Stomach (tissue), 9 donors: ENCODE data around the gene PPP1R1B. TPM values are rescaled to one million over a fixed set of nuclear protein-coding genes. Genes with fewer than 3 reads are reported as not detected.

Experiments used
- DNase-seq, 2 donors: peaks; one replicate each; pipeline versions ENCODE4 v3.0.0 to v3.0.0-alpha.2; 2013 to 2019
- H3K27ac ChIP-seq, 5 donors: fragments of 200-600 bp in 4 of 5; sonication (generic) in 4 of 5; one replicate each; pipeline ENCODE4 v1.5.1; 2013 to 2019; ENCODE audit warnings: mild to moderate bottlenecking in 1 of 5, moderate library complexity in 1 of 5
- H3K27me3 ChIP-seq, 3 donors: fragments of 200-600 bp; sonication (generic); one replicate each; pipeline ENCODE4 v1.5.1; 2017 to 2019; ENCODE audit warnings: mixed run types in 1 of 3
- H3K36me3 ChIP-seq, 4 donors: fragments of 200-600 bp; sonication (generic); 1 replicate in 3 of 4; 2 replicates in 1 of 4; pipeline ENCODE4 v1.5.1; 2016 to 2019
- H3K4me1 ChIP-seq, 4 donors: fragments of 200-600 bp; sonication (generic); one replicate each; pipeline ENCODE4 v1.5.1; 2016 to 2019
- H3K4me3 ChIP-seq, 4 donors: fragments of 200-600 bp; sonication (generic) in 3 of 4; one replicate each; pipeline ENCODE4 v1.5.1; 2016 to 2019; ENCODE audit warnings: mild to moderate bottlenecking in 1 of 4
- H3K9me3 ChIP-seq, 4 donors: fragments of 200-600 bp; sonication (generic); one replicate each; pipeline ENCODE4 v1.5.1; 2016 to 2019
- EP300 ChIP-seq: sonication (generic); formaldehyde crosslinking; IDR thresholded peaks from one replicate; pipeline ENCODE4 v1.6.1; 2017; ENCODE audit warnings: antibody characterized with exemption
- POLR2A ChIP-seq, 4 donors: fragments of 450-650 bp; IDR thresholded peaks; one replicate each; pipeline ENCODE4 v1.6.1; 2016; ENCODE audit warnings: antibody characterized with exemption in 4 of 4, control low read depth in 2 of 4, mild to moderate bottlenecking in 1 of 4, moderate library complexity in 1 of 4
- POLR2AphosphoS5 ChIP-seq, 3 donors: sonication (generic); formaldehyde crosslinking; IDR thresholded peaks; one replicate each; pipeline ENCODE4 v1.6.1; 2016; ENCODE audit warnings: antibody characterized with exemption in 3 of 3
- WGBS, 5 donors: extraction: QIAGEN DNeasy Blood & Tissue Kit in 3 of 5; methylation state at CpG; one replicate each; pipeline versions ENCODE4 v1.1.5 to v1.1.7; 2013 to 2018; 5-methylcytosine and 5-hydroxymethylcytosine counted together
- intact Hi-C: fragments of 100-400 bp; cut with DNase I; formaldehyde crosslinking; loops from one replicate; pipeline ENCODE4 v1.15.1; 2023; ENCODE audit warnings: low total_unique reads
- polyA plus RNA-seq, 3 donors: library from polyadenylated mRNA; stranded (reverse); fragments of 200-250 nt; gene quantifications; one replicate each; pipeline ENCODE4 v1.2.3, GENCODE V29; 2013
- total RNA-seq, 5 donors: library from RNA; depleted of rRNA; stranded (reverse); fragments of >200 nt; gene quantifications; one replicate each; pipeline versions ENCODE4 v1.1.0 to v1.2.3, GENCODE V29; 2014 to 2016
- TF ChIP-seq, protein P1 (sequence below), 7 experiments: fragments of 450-650 bp in 4 of 7; fragments of 200-600 bp in 3 of 7; sonication (generic) in 3 of 7; IDR thresholded peaks; one replicate each; pipeline ENCODE4 v1.5.1; 2016 to 2019; ENCODE audit warnings: antibody characterized with exemption in 7 of 7, control low read depth in 2 of 7, mild to moderate bottlenecking in 1 of 7
- donor health status: healthy with polysubstance abuse.
- donor health status: Bipolar disorder and iron deficiency.
- donor health status: healthy.

Gene PPP1R1B
- total and polyA plus RNA-seq, 8 donors: 0.58 to 279 (median 10.3) TPM

- Histone ChIP-seq H3K9me3 (no peaks in the 10 kb centered on the region), H3K27me3 (peaks cover 0 to 32% (median 17%) of the 10 kb centered on the region in 3 donors), H3K27ac (peak overlapping the region; percentile 63 to 82 (median 79)), H3K4me3 (peak overlapping the region in 1 of 4 donors; percentile 14), H3K4me1 (peaks cover 55 to 84% (median 78%) of the 10 kb centered on the region in 4 donors), H3K36me3 (peaks cover 21 to 54% (median 51%) of the 10 kb centered on the region in 4 donors)
- DNase-seq: peak; percentile 68 to 86
- intact Hi-C loops: no loop called here
- 36 to 49% (median 42%) methylated on average over 15 to 22 of the region's 22 CpGs for WGBS, 5 donors
- TF ChIP-seq POLR2AphosphoS5 (IDR thresholded peaks at IDR 0.05): peak in 2 of 3 donors; percentile 60 to 67
- TF ChIP-seq EP300: no peak
- TF ChIP-seq POLR2A (IDR thresholded peaks at IDR 0.05): no peak
- TF ChIP-seq, protein P1, sequence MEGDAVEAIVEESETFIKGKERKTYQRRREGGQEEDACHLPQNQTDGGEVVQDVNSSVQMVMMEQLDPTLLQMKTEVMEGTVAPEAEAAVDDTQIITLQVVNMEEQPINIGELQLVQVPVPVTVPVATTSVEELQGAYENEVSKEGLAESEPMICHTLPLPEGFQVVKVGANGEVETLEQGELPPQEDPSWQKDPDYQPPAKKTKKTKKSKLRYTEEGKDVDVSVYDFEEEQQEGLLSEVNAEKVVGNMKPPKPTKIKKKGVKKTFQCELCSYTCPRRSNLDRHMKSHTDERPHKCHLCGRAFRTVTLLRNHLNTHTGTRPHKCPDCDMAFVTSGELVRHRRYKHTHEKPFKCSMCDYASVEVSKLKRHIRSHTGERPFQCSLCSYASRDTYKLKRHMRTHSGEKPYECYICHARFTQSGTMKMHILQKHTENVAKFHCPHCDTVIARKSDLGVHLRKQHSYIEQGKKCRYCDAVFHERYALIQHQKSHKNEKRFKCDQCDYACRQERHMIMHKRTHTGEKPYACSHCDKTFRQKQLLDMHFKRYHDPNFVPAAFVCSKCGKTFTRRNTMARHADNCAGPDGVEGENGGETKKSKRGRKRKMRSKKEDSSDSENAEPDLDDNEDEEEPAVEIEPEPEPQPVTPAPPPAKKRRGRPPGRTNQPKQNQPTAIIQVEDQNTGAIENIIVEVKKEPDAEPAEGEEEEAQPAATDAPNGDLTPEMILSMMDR (IDR thresholded peaks at IDR 0.05): no peak
Measured at GRCh38 chr17:39662551-39663339, 36.0 kb downstream of the PPP1R1B start.

DNA sequence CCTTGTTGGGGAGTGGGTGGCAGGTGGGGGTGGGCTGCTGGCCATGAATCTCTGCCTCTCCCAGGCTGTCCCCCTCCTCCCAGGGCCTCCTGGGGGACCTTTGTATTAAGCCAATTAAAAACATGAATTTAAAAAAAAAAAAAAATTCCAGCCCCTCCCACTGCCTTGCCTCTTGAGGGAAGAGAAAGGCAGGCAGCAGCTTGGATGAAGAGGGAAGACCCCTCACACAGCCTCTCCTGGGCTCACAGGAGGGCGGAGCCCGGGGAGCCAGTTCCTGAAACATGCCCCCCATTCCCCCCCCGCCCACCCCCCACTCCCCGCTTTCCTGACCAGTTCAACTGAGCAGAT is 36.6 kb downstream of the PPP1R1B start:
- peaks cover 18 to 48% (median 46%) of the 10 kb centered on the region in 4 donors for H3K36me3 ChIP-seq
- H3K27ac ChIP-seq: peak overlapping the region; percentile 63 to 82 (median 79)
- H3K27me3 ChIP-seq: peaks cover 0 to 37% (median 22%) of the 10 kb centered on the region in 3 donors
- intact Hi-C loops: no loop called here
- H3K4me1 ChIP-seq: peaks cover 60 to 90% (median 83%) of the 10 kb centered on the region in 4 donors
- TF ChIP-seq EP300 (no peak), POLR2AphosphoS5 (IDR thresholded peaks at IDR 0.05) (no peak), POLR2A (IDR thresholded peaks at IDR 0.05) (no peak)
- TF ChIP-seq, protein P1 (IDR thresholded peaks at IDR 0.05): no peak
- no peaks in the 10 kb centered on the region for H3K9me3 ChIP-seq
- WGBS, 5 donors: 36 to 70% (median 47%) methylated on average over 2 to 4 of the region's 4 CpGs
- H3K4me3 ChIP-seq: peak overlapping the region in 1 of 4 donors; percentile 14
- no peak for DNase-seq

DNA sequence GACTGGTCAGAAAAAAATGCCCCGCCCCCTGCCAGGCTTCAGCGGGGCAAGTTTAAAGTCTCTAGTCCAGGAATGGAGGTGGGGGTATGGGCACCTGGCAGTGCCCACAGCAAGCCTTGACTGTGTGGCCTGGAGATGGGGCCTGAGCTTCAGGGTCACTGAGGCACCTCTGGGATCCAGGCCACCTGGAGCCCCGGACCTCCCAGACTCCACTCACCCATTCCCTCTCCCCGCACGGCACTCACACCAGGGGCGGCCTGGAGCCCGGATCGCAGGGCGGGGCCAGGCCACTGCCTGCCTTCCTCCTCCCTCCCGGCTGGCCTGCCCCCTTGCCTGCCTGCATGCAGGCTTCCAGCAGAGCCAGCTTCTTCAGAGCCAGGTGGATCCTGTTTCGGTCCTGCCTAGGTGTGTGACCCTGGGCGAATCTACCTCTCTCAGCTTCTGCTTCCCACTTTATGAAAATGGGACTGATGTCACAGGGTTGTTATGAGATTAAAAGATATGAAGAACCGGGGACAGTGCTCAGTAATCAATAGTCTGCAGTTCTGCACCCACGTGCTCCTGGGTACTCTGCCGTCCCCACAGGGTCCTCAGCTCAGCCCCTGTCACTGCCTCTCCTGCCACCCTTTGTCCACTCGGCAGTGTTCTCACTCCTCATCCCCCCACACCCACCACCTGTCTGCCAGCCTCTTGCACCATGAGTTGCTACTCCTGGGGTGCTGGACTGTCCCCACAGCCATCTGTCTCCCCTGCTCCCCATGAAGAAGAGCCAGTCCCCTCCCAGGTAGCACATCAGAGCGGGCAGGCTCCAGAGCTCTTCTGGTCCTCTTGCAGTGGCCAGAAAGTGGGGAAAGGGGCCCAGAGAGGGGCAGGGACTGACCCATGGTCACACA is 37.2 kb downstream of the PPP1R1B start:
- Histone ChIP-seq H3K4me1 (peaks cover 65 to 93% (median 87%) of the 10 kb centered on the region in 4 donors), H3K36me3 (peaks cover 17 to 42% (median 39%) of the 10 kb centered on the region in 4 donors), H3K27me3 (peaks cover 0 to 43% (median 26%) of the 10 kb centered on the region in 3 donors), H3K4me3 (no peak overlapping the region), H3K27ac (peak overlapping the region; percentile 63 to 82 (median 79)), H3K9me3 (no peaks in the 10 kb centered on the region)
- DNase-seq: peak; percentile 66 to 71
- 30 to 50% (median 34%) methylated on average over 13 to 17 of the region's 17 CpGs for WGBS, 5 donors
- intact Hi-C loops: no loop called here
- TF ChIP-seq POLR2AphosphoS5 (IDR thresholded peaks at IDR 0.05) (peak in 1 of 3 donors; percentile 28), EP300 (no peak), POLR2A (IDR thresholded peaks at IDR 0.05) (no peak)
- TF ChIP-seq, protein P1 (IDR thresholded peaks at IDR 0.05): no peak
